ENCODE measurements around the gene HAPLN2. TPM values are rescaled to one million over a fixed set of nuclear protein-coding genes. Genes with fewer than 3 reads are reported as not detected.
A peak's percentile ranks its signal among the peaks of the same experiment; 100 is the strongest.

HAPLN2 gene
- total and polyA plus RNA-seq, 2 of the 8 experiments (the other 6 are each of a cell fraction or from before 2014, with no cell fraction given) = 0.19 to 0.51 TPM

DNA sequence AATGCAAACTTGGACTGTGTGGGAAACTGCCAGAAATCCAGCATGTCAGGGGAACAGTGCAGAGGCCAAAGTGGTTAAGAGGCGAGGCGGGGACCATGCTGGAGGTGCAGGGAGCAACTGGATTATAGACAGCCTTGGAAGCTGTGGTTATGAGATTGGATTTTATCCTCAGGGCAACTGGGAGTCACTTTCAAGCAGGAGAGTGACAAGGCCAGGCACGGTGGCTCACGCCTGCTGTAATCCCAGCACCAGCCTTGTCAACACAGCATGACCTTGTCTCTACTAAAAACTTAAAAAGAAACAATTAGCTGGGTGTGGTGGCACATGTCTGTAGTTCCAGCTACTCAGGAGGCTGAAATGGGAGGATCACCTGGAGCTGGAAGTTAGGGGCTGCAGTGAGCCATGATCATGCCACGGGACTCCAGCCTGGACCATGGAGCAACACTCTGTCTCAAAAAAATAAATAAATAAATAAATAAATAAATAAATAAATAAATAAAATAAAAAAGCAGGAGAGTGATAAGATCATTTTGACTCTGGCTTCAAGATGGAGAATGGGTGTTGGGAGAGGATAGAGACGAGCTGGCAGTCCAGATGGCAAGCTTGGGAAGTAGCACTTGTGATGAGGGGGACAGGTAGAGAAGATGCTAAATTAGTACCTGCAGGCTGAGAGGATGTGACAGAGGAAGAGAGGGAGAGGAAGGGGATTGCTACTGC is 3.5 kb downstream of the HAPLN2 start:
- Histone ChIP-seq H2BK15ac (ENCODE audit: low read length) (peak overlapping the region; percentile 31; the same call in 1 of the 2 replicates), H4K20me1 (replicated peaks in 1 of 2; ENCODE audit: control insufficient read depth in 1 of 2, insufficient read depth in 2 of 2, low read length in 2 of 2) (peaks cover 0 to 1% of the 10 kb centered on the region in 2 experiments), H4K8ac (ENCODE audit: extremely low read depth, insufficient read depth, low read length) (no peak overlapping the region), H2BK20ac (ENCODE audit: low read length) (no peak overlapping the region), H3K9ac (replicated peaks in 1 of 4; ENCODE audit: extremely low read depth in 1 of 4, low read depth in 3 of 4, low read length in 3 of 4) (no peak overlapping the region), H2BK5ac (ENCODE audit: low read depth, low read length) (no peak overlapping the region), H3K9me3 (ENCODE audit: insufficient read depth in 2 of 2, low read depth in 1 of 2, low read length in 1 of 2) (no peaks in the 10 kb centered on the region), H2BK120ac (replicated peaks; ENCODE audit: low read depth, low read length) (no peak overlapping the region), H3K23ac (ENCODE audit: insufficient read length) (no peak overlapping the region), H3K23me2 (ENCODE audit: low read depth, low read length) (peaks cover 20% of the 10 kb centered on the region; the same call in 1 of the 2 replicates), H3K4me1 (replicated peaks in 1 of 4; ENCODE audit: control insufficient read depth in 3 of 4, insufficient read depth in 4 of 4, low read length in 3 of 4) (peaks cover 0 to 9% (median 2%) of the 10 kb centered on the region in 4 experiments; a peak in 5 of 7 replicates), H3K4me3 (ENCODE audit: extremely low read depth in 1 of 4, insufficient read depth in 2 of 4, low read depth in 3 of 4, low read length in 4 of 4) (no peak overlapping the region), H4K5ac (ENCODE audit: insufficient read length, low read depth, low read length) (no peak overlapping the region), H3K79me1 (ENCODE audit: low read depth, low read length) (no peaks in the 10 kb centered on the region), H3K4ac (replicated peaks; ENCODE audit: insufficient read length, low read depth, low read length) (no peak overlapping the region), H3K27me3 (replicated peaks in 1 of 4; ENCODE audit: control insufficient read depth in 3 of 4, extremely low read depth in 1 of 4, insufficient read depth in 3 of 4, low read length in 3 of 4) (peaks cover 31 to 60% (median 45%) of the 10 kb centered on the region in 4 experiments), H2BK12ac (ENCODE audit: low read depth, low read length) (no peak overlapping the region), H3K14ac (ENCODE audit: insufficient read length) (no peak overlapping the region), H2AFZ (ENCODE audit: low read length) (no peak overlapping the region), H3K56ac (replicated peaks; ENCODE audit: insufficient read length, low read depth, low read length) (no peak overlapping the region), H3K18ac (ENCODE audit: extremely low read depth, low read length) (no peak overlapping the region), H3K36me3 (ENCODE audit: control insufficient read depth in 2 of 4, insufficient read depth in 4 of 4, low read length in 3 of 4) (no peaks in the 10 kb centered on the region; a peak in 1 of 8 replicates), H3K27ac (ENCODE audit: low read depth, low read length) (no peak overlapping the region), H3K79me2 (ENCODE audit: control insufficient read depth in 1 of 2, insufficient read depth in 2 of 2, low read length in 2 of 2) (no peaks in the 10 kb centered on the region), H4K91ac (replicated peaks; ENCODE audit: insufficient read length, low read length) (peak overlapping the region; percentile 6), H2AK5ac (ENCODE audit: low read depth, low read length) (no peak overlapping the region), H3K4me2 (ENCODE audit: insufficient read depth in 1 of 2, low read depth in 2 of 2, low read length in 2 of 2) (no peak overlapping the region; a peak in 1 of 4 replicates)
- FAIRE-seq (no peak), DNase-seq (ENCODE audit: low read depth in 1 of 2, low spot score in 2 of 2) (no peak)
- 92% methylated on average over 6 of the region's 6 CpGs; no CpG with 5 or more reads in 1 of the 2 experiments for WGBS, 2 experiments (ENCODE audit: extremely low coverage in 1 of 2, insufficient coverage in 1 of 2, insufficient read length in 1 of 2, insufficient replicate concordance in 2 of 2, low coverage in 1 of 2, low lambda C conversion rate in 2 of 2, missing lambda C conversion rate in 1 of 2)
- POLR2A ChIA-PET (ENCODE audit: partially characterized antibody) = interaction anchor here (1.4 to 5.8 kb wide), 3 partner anchors 11 to 53 kb away, joined by 3 to 46 read pairs (median 9); partner anchors contain the start of genes BCAN and NES
- CTCF ChIA-PET (ENCODE audit: partially characterized antibody) = interaction anchor here (0.6 to 43.0 kb wide), 14 partner anchors 7 to 112 kb away, joined by 3 to 868 read pairs (median 22); partner anchors contain the start of genes BCAN, CRABP2 and NES
- TF ChIP-seq KDM1A (IDR thresholded peaks at IDR 0.05; ENCODE audit: borderline replicate concordance, low read length) (no peak), SUZ12 (IDR thresholded peaks at IDR 0.05; ENCODE audit: low read length) (no peak), JUND (IDR thresholded peaks at IDR 0.05; ENCODE audit: low read length) (no peak), POU5F1 (IDR thresholded peaks at IDR 0.05; ENCODE audit: low read depth, low read length) (no peak), TAF1 (IDR thresholded peaks at IDR 0.05; ENCODE audit: low read depth, low read length) (no peak), YY1 (IDR thresholded peaks at IDR 0.05; ENCODE audit: low read depth, low read length) (no peak), TAF7 (optimal IDR thresholded peaks at IDR 0.05; ENCODE audit: borderline replicate concordance, low read depth, low read length) (no peak), BRCA1 (IDR thresholded peaks at IDR 0.05; ENCODE audit: low read depth, low read length) (no peak)
- TF ChIP-seq, protein P1, sequence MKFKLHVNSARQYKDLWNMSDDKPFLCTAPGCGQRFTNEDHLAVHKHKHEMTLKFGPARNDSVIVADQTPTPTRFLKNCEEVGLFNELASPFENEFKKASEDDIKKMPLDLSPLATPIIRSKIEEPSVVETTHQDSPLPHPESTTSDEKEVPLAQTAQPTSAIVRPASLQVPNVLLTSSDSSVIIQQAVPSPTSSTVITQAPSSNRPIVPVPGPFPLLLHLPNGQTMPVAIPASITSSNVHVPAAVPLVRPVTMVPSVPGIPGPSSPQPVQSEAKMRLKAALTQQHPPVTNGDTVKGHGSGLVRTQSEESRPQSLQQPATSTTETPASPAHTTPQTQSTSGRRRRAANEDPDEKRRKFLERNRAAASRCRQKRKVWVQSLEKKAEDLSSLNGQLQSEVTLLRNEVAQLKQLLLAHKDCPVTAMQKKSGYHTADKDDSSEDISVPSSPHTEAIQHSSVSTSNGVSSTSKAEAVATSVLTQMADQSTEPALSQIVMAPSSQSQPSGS (IDR thresholded peaks at IDR 0.05; ENCODE audit: low read length) = no peak
- TF ChIP-seq, protein P2, sequence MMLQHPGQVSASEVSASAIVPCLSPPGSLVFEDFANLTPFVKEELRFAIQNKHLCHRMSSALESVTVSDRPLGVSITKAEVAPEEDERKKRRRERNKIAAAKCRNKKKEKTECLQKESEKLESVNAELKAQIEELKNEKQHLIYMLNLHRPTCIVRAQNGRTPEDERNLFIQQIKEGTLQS (IDR thresholded peaks at IDR 0.05; ENCODE audit: insufficient read depth, low read depth, low read length) = no peak

Data from H1 (cell line).